ENCODE data around the gene LMLN. TPM values are rescaled to one million over a fixed set of nuclear protein-coding genes. Genes with fewer than 3 reads are reported as not detected.

Gene LMLN
- total and polyA plus RNA-seq, 2 of the 8 experiments (the other 6 are each of a cell fraction or from before 2014, with no cell fraction given) = 3.9 to 5.0 TPM

DNA sequence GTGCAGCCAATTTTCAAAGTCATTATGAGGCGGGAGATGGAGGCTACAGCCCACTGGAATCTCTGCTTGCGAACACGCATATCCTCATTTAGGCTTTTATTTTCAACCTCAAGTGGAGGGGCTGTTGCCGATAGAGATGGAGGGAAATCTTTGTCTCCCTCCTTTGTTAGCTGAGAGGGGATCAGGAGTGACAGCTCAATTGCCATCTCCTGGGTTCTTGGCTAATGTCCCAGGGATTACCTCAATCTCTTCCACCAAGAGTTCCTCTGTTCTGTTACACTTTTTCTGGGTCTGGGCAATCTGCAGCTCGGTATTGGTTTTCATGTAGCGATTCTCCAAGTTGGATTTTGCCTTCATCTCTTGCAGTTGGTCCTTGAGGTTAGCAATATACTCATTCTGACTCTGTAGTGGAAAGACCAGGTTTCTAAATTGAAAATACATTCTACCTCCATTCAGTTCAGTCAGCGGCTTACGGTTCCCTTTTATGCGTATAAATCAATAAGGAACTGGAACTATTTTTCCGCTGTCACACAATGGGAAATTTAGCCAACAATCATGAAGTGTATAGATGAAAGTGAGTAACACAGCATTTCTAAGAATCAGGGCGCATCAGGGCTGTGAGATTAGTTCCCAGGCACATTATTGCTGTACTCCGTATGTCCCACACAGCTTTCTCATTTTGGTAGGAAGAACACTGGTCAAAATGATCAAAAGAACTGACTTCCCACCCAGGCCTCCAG lies 46.2 kb upstream of the LMLN start:
- no peak overlapping the region for H4K91ac ChIP-seq (replicated peaks; ENCODE audit: insufficient read length, low read length)
- FAIRE-seq (no peak), DNase-seq (ENCODE audit: low read depth in 1 of 2, low spot score in 2 of 2) (no peak)
- H2BK12ac ChIP-seq (ENCODE audit: low read depth, low read length) = no peak overlapping the region
- H3K23me2 ChIP-seq (ENCODE audit: low read depth, low read length) = no peaks in the 10 kb centered on the region
- H2AK5ac ChIP-seq (ENCODE audit: low read depth, low read length) = no peak overlapping the region
- no peak overlapping the region for H2AFZ ChIP-seq (ENCODE audit: low read length)
- no peaks in the 10 kb centered on the region for H3K79me2 ChIP-seq (ENCODE audit: control insufficient read depth in 1 of 2, insufficient read depth in 2 of 2, low read length in 2 of 2)
- no peak overlapping the region for H2BK120ac ChIP-seq (replicated peaks; ENCODE audit: low read depth, low read length)
- no peak overlapping the region for H4K5ac ChIP-seq (ENCODE audit: insufficient read length, low read depth, low read length)
- H3K4me3 ChIP-seq (ENCODE audit: extremely low read depth in 1 of 4, insufficient read depth in 2 of 4, low read depth in 3 of 4, low read length in 4 of 4) = no peak overlapping the region
- H3K4me2 ChIP-seq (ENCODE audit: insufficient read depth in 1 of 2, low read depth in 2 of 2, low read length in 2 of 2) = no peak overlapping the region
- no peak overlapping the region for H4K8ac ChIP-seq (ENCODE audit: extremely low read depth, insufficient read depth, low read length)
- H3K56ac ChIP-seq (replicated peaks; ENCODE audit: insufficient read length, low read depth, low read length) = no peak overlapping the region
- ChIA-PET CTCF (ENCODE audit: partially characterized antibody) (interaction anchor here (1.4 to 7.0 kb wide), 5 partner anchors 10 to 29 kb away, joined by 4 to 22 read pairs (median 7); no protein-coding TSS in a partner anchor), POLR2A (ENCODE audit: partially characterized antibody) (interaction anchor here (0.9 to 2.3 kb wide), 6 partner anchors 21 to 59 kb away, joined by 3 to 11 read pairs (median 5); partner anchors contain the start of gene RPL35A)
- no peak overlapping the region for H3K4ac ChIP-seq (replicated peaks; ENCODE audit: insufficient read length, low read depth, low read length)
- no peak overlapping the region for H2BK5ac ChIP-seq (ENCODE audit: low read depth, low read length)
- H3K18ac ChIP-seq (ENCODE audit: extremely low read depth, low read length) = no peak overlapping the region
- no peaks in the 10 kb centered on the region for H3K79me1 ChIP-seq (ENCODE audit: low read depth, low read length)
- H3K9me3 ChIP-seq (ENCODE audit: insufficient read depth in 2 of 2, low read depth in 1 of 2, low read length in 1 of 2) = no peaks in the 10 kb centered on the region
- no peak overlapping the region for H2BK15ac ChIP-seq (ENCODE audit: low read length)
- H3K4me1 ChIP-seq (replicated peaks in 1 of 4; ENCODE audit: control insufficient read depth in 3 of 4, insufficient read depth in 4 of 4, low read length in 3 of 4) = peaks cover 0 to 9% (median 2%) of the 10 kb centered on the region in 4 experiments; a peak in 2 of 7 replicates
- no peak overlapping the region for H3K14ac ChIP-seq (ENCODE audit: insufficient read length)
- no peaks in the 10 kb centered on the region for H3K36me3 ChIP-seq (ENCODE audit: control insufficient read depth in 2 of 4, insufficient read depth in 4 of 4, low read length in 3 of 4)
- no peak overlapping the region for H3K27ac ChIP-seq (ENCODE audit: low read depth, low read length)
- H3K9ac ChIP-seq (replicated peaks in 1 of 4; ENCODE audit: extremely low read depth in 1 of 4, low read depth in 3 of 4, low read length in 3 of 4) = no peak overlapping the region
- no peaks in the 10 kb centered on the region for H3K27me3 ChIP-seq (replicated peaks in 1 of 4; ENCODE audit: control insufficient read depth in 3 of 4, extremely low read depth in 1 of 4, insufficient read depth in 3 of 4, low read length in 3 of 4)
- TF ChIP-seq SIX5 (IDR thresholded peaks at IDR 0.05; ENCODE audit: low read depth, low read length) (no peak), RBBP5 (IDR thresholded peaks at IDR 0.05; ENCODE audit: borderline replicate concordance, low read depth, low read length) (no peak), RAD21 (IDR thresholded peaks at IDR 0.05 in 1 of 2, conservative IDR thresholded peaks at IDR 0.05 in 1 of 2; ENCODE audit: low read depth in 2 of 2, low read length in 2 of 2) (no peak), TAF7 (optimal IDR thresholded peaks at IDR 0.05; ENCODE audit: borderline replicate concordance, low read depth, low read length) (no peak), SIRT6 (IDR thresholded peaks at IDR 0.05; ENCODE audit: low read length) (no peak), SP4 (IDR thresholded peaks at IDR 0.05; ENCODE audit: low read length) (no peak)
- no peaks in the 10 kb centered on the region for H4K20me1 ChIP-seq (replicated peaks in 1 of 2; ENCODE audit: control insufficient read depth in 1 of 2, insufficient read depth in 2 of 2, low read length in 2 of 2)
- WGBS, 2 experiments (ENCODE audit: extremely low coverage in 1 of 2, insufficient coverage in 1 of 2, insufficient read length in 1 of 2, insufficient replicate concordance in 2 of 2, low coverage in 1 of 2, low lambda C conversion rate in 2 of 2, missing lambda C conversion rate in 1 of 2) = 90% methylated on average over 12 of the region's 12 CpGs; no CpG with 5 or more reads in 1 of the 2 experiments
- H2BK20ac ChIP-seq (ENCODE audit: low read length) = no peak overlapping the region
- no peak overlapping the region for H3K23ac ChIP-seq (ENCODE audit: insufficient read length)

Data from H1 (cell line).